NCI-H2196 (cell line): ENCODE results near the gene RMND5A.

ENCODE experiments used
- DNase-seq: peaks from one replicate; lab custom pipeline; 2025; ENCODE audit not compliant: unreplicated experiment; lab: John Stamatoyannopoulos, UW

RMND5A gene

DNA sequence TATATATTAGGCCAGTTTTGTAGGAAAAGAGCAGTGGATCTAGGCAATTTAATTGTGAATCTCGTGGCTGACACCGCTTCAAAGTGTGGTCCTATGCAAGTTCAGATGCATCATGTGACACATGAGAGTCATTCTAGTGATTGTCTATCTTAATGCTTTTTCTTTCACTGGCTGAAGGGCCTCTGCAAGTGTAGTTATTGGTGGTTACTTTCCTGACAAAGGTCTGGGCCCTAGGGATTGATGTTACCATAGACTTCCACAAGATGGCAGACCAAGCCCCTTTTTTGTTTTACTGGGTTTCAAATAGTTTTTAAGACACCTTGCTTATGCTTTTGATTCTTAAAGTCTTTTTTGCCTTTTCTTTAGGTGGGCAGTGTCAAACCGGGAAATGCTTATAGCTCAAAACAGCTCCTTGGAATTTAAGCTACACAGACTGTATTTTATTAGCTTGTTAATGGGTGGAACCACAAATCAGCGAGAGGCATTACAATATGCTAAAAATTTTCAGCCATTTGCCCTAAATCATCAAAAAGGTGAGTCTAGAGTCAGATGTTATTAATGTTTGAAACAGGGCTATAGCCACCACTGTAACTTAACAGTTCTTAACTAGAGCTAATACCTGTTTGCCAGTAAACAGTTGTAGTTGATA, 44.7 kb downstream of the RMND5A start:
- peak; percentile 4 for DNase-seq

DNA sequence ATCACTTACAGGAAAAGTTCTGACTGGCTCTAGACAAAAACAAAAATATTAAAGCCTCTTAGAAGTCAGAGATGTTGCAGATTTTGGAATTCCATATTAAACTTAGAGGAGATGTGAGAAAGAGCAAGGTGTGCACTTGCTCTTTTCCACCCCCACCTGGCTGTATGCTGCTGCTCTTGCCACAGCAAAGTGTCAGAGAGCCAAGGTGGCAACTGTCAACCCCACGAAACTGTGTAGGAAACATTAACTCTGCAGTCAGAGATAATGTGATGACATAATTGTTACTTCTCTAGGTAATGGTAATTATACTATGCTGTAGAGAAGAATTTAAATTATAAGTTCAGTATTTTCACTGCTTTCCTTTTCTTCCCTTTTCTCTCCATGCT, 45.2 kb downstream of the RMND5A start:
- DNase-seq: no peak

- no peak for DNase-seq
These were observed 48.3 kb downstream of the RMND5A start for GRCh38 chr2:86768189-86768949.

DNA sequence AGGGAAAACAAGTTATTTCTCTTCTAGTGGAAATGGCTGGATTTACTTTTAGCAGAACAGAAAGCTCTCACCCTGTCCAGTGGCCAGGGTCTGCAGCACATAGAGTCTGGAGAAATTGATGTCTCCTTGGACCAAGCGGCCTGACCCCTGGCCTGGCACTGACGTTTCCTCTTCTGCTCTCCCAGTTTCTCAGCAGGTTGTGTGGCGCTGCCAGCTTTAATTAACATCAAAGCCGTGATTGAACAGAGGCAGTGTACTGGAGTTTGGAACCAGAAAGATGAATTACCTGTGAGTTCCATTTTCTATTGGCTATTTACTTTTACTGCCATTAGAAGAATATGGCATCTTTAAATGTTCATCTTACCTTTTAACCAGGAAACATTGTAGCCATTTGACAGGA, 49.7 kb downstream of the RMND5A start:
- no peak for DNase-seq

DNA sequence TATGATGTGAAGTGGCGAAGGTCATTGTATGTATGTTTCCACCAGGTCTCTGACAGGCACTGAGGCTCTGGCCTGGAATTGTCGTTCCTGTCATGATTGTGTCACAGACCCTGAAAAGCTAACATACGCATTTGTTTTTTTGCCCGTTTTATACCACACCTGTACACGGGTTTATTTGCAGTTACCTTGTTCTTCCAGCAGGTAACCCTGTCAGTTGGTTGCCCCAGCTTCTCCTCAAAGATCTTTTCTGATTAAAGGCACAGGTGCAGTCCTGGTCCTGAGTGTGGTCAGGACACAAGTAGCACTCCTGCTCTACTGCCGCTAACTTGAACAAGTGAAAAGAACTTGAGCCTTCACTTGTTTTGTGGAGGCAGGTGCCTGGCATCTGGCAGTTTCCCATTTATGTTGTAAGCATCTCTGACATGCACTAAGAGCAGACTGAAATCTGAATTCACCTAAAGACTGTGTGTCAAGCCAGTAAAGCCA, 50.8 kb downstream of the RMND5A start:
- DNase-seq: no peak

- no peak for DNase-seq
These were observed 52.5 kb downstream of the RMND5A start for GRCh38 chr2:86772611-86773010.

GRCh38 chr2:86774862-86775261, 54.8 kb downstream of the RMND5A start:
- no peak for DNase-seq

GRCh38 chr2:86775338-86775737, 55.2 kb downstream of the RMND5A start:
- DNase-seq: no peak

DNA sequence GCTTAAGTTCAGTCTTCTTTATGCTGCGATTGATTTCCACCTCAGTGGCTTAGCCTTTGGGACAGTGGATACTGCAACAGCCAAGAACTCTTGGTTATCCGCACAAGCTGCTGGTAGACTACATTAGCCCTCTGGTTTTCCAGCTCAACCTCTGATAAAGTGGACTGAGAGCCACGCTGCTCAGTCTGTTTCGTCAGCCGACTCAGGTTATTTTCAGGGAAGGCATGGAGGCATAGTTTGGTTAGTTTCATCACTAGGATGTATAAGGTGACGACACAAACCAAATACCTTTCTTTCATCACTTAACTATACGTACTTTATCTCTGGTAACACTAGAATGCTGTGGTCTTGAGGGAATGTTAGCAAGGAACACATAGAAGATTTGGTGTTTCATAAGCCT, 56.4 kb downstream of the RMND5A start:
- no peak for DNase-seq

- no peak for DNase-seq
These were observed 58.9 kb downstream of the RMND5A start for GRCh38 chr2:86778957-86779356.

- no peak for DNase-seq
These were observed 59.9 kb downstream of the RMND5A start for GRCh38 chr2:86779971-86780370.

GRCh38 chr2:86781363-86781762, 61.3 kb downstream of the RMND5A start:
- no peak for DNase-seq

DNA sequence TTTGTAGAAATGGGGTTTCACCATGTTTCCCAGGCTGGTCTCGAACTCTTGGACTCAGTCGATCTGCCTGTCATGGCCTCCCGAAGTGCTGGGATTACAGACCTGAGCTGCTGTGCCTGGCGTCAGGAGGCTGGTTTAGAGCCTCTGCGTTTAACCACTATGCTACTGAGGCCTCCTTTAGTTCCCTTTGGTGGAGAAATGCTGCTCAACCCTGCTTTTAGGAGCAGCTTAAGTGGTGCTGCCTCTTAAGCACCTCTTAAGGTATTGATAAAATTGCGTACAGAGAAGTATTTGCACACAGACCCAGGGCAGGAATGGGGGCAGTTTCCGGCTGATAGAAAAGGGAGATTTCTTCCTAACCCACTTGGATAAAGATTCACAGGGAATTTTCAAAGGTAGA, 62.7 kb downstream of the RMND5A start:
- no peak for DNase-seq

DNA sequence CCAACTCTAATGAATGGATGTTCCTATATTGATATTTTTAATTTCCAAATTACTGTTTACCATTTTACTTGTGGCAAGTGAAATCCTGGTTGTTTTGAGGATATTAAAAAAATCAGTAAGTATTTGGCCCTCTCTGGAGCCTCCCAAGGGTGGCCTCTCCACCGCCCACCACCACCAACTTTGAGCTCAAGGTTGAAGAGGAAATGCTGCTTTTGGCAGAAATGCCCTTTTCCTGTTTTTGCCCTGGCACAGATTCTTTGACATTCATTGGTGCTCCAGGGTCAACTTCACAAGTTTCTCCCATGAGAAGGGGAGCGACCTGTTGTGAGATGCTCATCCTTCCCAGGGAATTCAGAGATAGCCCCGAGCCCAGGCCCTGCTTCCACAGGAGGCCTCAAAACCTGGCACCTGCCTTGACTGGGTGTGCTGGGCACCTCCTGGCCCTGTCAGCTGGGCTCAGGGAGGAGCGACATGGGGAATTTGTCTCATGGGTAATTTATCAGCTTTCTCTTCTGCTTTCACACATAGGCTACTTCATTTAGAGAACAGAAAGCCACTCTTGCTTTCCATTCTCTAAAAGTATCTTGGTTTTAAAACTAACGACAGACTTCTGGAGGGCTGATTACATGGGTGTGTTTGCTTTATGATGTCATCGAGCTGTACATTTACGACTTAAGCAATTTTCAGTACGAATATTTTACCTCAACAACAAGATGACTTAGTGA, 63.7 kb downstream of the RMND5A start:
- no peak for DNase-seq

GRCh38 chr2:86785456-86785855, 65.4 kb downstream of the RMND5A start:
- no peak for DNase-seq

DNA sequence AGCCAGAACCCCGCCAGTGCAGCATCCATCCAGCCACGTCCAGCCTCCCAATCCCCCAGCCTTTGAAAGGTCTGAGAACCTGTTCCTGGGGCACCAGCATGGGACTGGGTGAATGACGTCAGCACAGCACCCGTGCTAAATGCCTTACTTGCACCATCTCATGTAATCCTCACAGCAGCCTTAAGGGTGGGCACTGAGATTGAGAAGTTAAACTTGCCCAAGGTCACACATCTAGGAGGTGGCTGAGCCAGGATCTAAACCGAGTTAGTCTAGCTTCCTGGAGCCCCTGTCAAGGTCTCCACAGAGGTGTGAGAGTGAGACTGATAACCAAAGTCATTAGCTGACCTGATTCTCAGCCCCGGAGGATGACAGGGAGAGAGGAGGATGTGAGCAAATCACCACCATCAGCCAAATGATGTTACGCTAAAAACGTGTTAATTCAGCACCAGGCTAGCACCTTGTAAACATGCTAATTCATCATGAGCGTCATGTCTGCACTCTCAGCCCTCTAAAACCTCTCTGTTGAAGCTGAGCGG, 66.0 kb downstream of the RMND5A start:
- DNase-seq: no peak

DNA sequence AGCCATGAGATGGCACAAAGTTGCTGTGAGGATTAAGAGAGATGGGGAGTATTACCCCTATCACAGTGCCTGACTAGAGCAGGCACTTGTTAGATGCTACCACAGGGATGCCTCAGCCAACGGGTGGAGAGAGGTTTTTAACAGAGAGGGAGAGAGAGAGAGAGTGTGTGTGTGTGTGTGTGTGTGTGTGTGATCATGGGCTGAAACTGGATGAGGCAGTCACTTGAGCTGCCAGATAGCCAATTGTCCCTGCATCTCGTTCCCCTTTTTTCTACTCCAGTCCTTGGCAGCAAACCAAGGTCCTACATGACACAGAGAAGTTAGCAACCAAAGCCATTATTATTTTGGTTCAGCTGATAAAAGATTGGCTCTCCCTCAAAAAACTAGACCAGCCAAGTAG, 67.6 kb downstream of the RMND5A start:
- peak; percentile 37 for DNase-seq

- DNase-seq: no peak
These were observed 68.1 kb downstream of the RMND5A start for GRCh38 chr2:86788165-86788564.

DNA sequence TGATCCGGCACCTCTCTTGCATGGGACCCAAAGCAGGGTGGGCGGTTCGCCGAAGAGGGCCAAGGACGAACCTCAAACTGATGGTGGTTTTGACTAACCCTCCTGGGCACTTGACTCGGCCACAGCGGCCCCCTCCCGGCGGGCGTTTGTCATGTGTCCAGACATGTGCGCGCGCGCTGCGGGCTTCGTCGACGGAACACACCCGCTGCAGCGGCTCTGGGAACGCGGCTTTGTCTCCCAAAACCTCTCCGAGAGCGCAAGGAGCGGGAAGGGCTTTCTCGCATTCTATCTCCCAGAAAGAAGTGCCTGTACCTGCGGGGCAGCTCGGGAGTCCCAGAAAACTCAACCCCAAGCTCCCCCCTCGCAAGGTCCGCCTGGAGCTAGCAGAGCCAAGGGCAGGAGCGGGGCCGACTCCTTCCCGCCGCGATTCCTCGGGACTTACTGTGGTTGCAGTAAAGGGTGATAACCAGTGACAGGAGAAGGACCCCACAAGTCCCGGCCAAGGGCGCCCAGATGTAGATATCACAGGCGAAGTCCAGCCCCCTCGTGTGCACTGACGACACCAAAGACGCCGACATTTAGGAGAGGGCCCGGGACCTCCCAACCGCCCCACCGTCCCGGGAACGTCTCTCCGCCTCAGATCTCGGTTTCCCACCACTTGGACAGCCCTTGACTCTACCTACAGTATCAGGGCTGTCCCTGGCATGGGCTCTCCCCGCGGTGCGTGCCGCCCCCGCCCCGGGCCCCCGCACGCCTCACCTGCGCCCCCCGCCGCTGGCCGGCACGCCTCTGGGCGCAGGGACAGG, 69.0 kb downstream of the RMND5A start:
- DNase-seq: no peak

DNA sequence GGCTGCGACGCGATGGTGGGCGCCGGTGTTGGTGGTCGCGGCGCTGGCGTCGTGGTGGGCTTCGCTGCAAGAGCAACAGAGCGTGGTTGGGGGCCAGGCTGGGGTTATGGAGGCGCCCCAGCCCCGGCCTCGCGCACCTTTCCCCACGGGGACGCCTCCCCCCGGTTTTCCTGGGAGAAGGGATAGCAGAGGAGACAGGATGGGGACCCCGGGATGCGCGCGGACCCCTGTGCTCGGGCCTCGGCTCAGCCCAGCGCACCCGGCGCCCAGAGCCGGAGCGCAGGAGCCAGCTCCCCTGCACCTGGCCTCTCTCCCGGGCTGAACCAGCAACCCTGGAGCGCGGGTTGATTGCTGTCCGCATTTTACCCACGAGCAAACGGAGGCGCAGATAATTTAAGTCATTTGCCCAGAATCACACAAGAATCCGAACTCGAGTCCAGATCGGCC, 69.6 kb downstream of the RMND5A start:
- no peak for DNase-seq

- DNase-seq: no peak
These were observed 70.1 kb downstream of the RMND5A start for GRCh38 chr2:86790134-86790675.
